ENCODE measurements around the gene TRIM32.
"Not testable (repeated sequence)": the region's sequence is repeated elsewhere in the genome, so short reads cannot be mapped to it uniquely, and the experiment has no call there.

TRIM32 gene

GRCh38 chr9:116674210-116674980 lies 12.7 kb upstream of the TRIM32 start:
- no peak for DNase-seq (ENCODE audit: low read depth in 2 of 3, low spot score in 1 of 3)

GRCh38 chr9:116683535-116683934 lies 3.6 kb upstream of the TRIM32 start:
- DNase-seq (ENCODE audit: low read depth in 2 of 3, low spot score in 1 of 3) = no peak

- no peak for DNase-seq (ENCODE audit: low read depth in 2 of 3, low spot score in 1 of 3)
These were observed 1.9 kb upstream of the TRIM32 start for GRCh38 chr9:116685166-116685565.

- no peak for DNase-seq (ENCODE audit: low read depth in 2 of 3, low spot score in 1 of 3)
These were observed 970 bp upstream of the TRIM32 start for GRCh38 chr9:116686135-116686534.

- DNase-seq (ENCODE audit: low read depth in 2 of 3, low spot score in 1 of 3) = peak in 1 of 3 donors; percentile 12
These were observed 422 bp upstream of the TRIM32 start for GRCh38 chr9:116686693-116687073.

- no peak for DNase-seq (ENCODE audit: low read depth in 2 of 3, low spot score in 1 of 3)
These were observed 640 bp downstream of the TRIM32 start for GRCh38 chr9:116687754-116688135.

- no peak for DNase-seq (ENCODE audit: low read depth in 2 of 3, low spot score in 1 of 3)
These were observed 1.8 kb downstream of the TRIM32 start for GRCh38 chr9:116688806-116689485.

- no peak for DNase-seq (ENCODE audit: low read depth in 2 of 3, low spot score in 1 of 3)
These were observed 2.5 kb downstream of the TRIM32 start for GRCh38 chr9:116689486-116690032.

- DNase-seq (ENCODE audit: low read depth in 2 of 3, low spot score in 1 of 3) = not testable (repeated sequence)
These were observed 3.7 kb downstream of the TRIM32 start for GRCh38 chr9:116690805-116691204.

GRCh38 chr9:116691607-116692006 lies 4.5 kb downstream of the TRIM32 start:
- no peak for DNase-seq (ENCODE audit: low read depth in 2 of 3, low spot score in 1 of 3)

- no peak for DNase-seq (ENCODE audit: low read depth in 2 of 3, low spot score in 1 of 3)
These were observed 5.5 kb downstream of the TRIM32 start for GRCh38 chr9:116692616-116693015.

- no peak for DNase-seq (ENCODE audit: low read depth in 2 of 3, low spot score in 1 of 3)
These were observed 6.2 kb downstream of the TRIM32 start for GRCh38 chr9:116693233-116693731.

GRCh38 chr9:116694785-116695291 lies 7.7 kb downstream of the TRIM32 start:
- DNase-seq (ENCODE audit: low read depth in 2 of 3, low spot score in 1 of 3) = no peak

- DNase-seq (ENCODE audit: low read depth in 2 of 3, low spot score in 1 of 3) = no peak
These were observed 8.3 kb downstream of the TRIM32 start for GRCh38 chr9:116695438-116695837.

- no peak for DNase-seq (ENCODE audit: low read depth in 2 of 3, low spot score in 1 of 3)
These were observed 10.3 kb downstream of the TRIM32 start for GRCh38 chr9:116697362-116697761.

GRCh38 chr9:116697887-116698286 lies 10.8 kb downstream of the TRIM32 start:
- no peak for DNase-seq (ENCODE audit: low read depth in 2 of 3, low spot score in 1 of 3)

GRCh38 chr9:116700279-116700678 lies 13.2 kb downstream of the TRIM32 start:
- DNase-seq (ENCODE audit: low read depth in 2 of 3, low spot score in 1 of 3) = no peak

GRCh38 chr9:116700882-116701865 lies 14.1 kb downstream of the TRIM32 start:
- DNase-seq (ENCODE audit: low read depth in 2 of 3, low spot score in 1 of 3) = no peak

GRCh38 chr9:116701940-116702642 lies 15.0 kb downstream of the TRIM32 start:
- no peak for DNase-seq (ENCODE audit: low read depth in 2 of 3, low spot score in 1 of 3)

- DNase-seq (ENCODE audit: low read depth in 2 of 3, low spot score in 1 of 3) = no peak
These were observed 16.5 kb downstream of the TRIM32 start for GRCh38 chr9:116703634-116704033.

All from stimulated activated CD4-positive, alpha-beta T cell treated with anti-CD3 and anti-CD28 coated beads, Interleukin-12 subunit alpha, Interleukin-12 subunit beta, amount 100 ng/mL, for 48 hours (primary cell).